GM12878 (cell line): ENCODE data around the gene HSP90AB1. TPM values are rescaled to one million over a fixed set of nuclear protein-coding genes. Genes with fewer than 3 reads are reported as not detected.

Experiments
- ATAC-seq: fragments of 200-7000 bp; cut with Tn5 transposase; 3 replicates; pipeline ENCODE4 v1.9.1; 2020; ENCODE audit warnings: mild to moderate bottlenecking, moderate library complexity
- BruUV-seq: library from RNA; stranded (reverse); fragments of 400-500 nt; replicated peaks from 2 replicates; lab custom pipeline; 2021; lab: Mats Ljungman, UMichigan
- CTCF ChIA-PET: fragments of 300-600 bp; sonication (Branson Sonifier 250); formaldehyde crosslinking; extraction: SDS; loops from one replicate; lab custom pipeline; 2021; ENCODE audit warnings: inconsistent platforms; lab: Yijun Ruan, JAX
- POLR2A ChIA-PET: fragments of 350-600 bp; formaldehyde crosslinking; extraction: SDS; loops from one replicate; lab custom pipeline; 2021; ENCODE audit warnings: inconsistent platforms; lab: Charles Lee
- RAD21 ChIA-PET: fragments of 300-600 bp; sonication (Branson Sonifier 250); formaldehyde crosslinking; loops from one replicate; lab custom pipeline; 2023; ENCODE audit warnings: antibody characterized with exemption; ENCODE audit not compliant: unreplicated experiment; lab: Charles Lee
- SMC1A ChIA-PET: fragments of 300-600 bp; sonication (Branson Sonifier 250); formaldehyde crosslinking; loops from one replicate; lab custom pipeline; 2023; ENCODE audit not compliant: unreplicated experiment, uncharacterized antibody; lab: Charles Lee
- DNase-seq: peaks from one replicate; pipeline ENCODE4 v3.0.0-alpha.2; 2011; ENCODE audit warnings: low read depth, low spot score
- FAIRE-seq: peaks from 3 replicates; lab custom pipeline; 2011; peaks lifted over from hg19 to GRCh38; lab: Jason Lieb, UNC
- H2AFZ ChIP-seq: 2 replicates; pipeline ENCODE4 v1.6.0; 2011; ENCODE audit warnings: low read depth, low read length, control low read depth; ENCODE audit not compliant: control insufficient read depth
- H3K27ac ChIP-seq: 2 replicates; pipeline ENCODE4 v1.5.1; 2011; ENCODE audit warnings: control low read depth; ENCODE audit not compliant: control insufficient read depth, insufficient read depth
- H3K27me3 ChIP-seq, 2 experiments: replicated peaks in 1 of 2; 2 replicates each; pipeline versions ENCODE4 v1.6.0 to v1.6.1; 2011; ENCODE audit warnings: low read length in 1 of 2; ENCODE audit not compliant: control insufficient read depth in 2 of 2, insufficient read depth in 2 of 2
- H3K36me3 ChIP-seq, 2 experiments: 2 replicates each; pipeline ENCODE4 v1.5.1; 2011; ENCODE audit warnings: low read length in 1 of 2; ENCODE audit not compliant: control insufficient read depth in 2 of 2, insufficient read depth in 2 of 2
- H3K4me1 ChIP-seq: 2 replicates; pipeline ENCODE4 v1.6.1; 2011; ENCODE audit warnings: mild to moderate bottlenecking, low read length, moderate library complexity, mixed read lengths; ENCODE audit not compliant: control insufficient read depth, insufficient read depth
- H3K4me2 ChIP-seq: 2 replicates; pipeline ENCODE4 v1.6.0; 2011; ENCODE audit warnings: control low read depth; ENCODE audit not compliant: control insufficient read depth, insufficient read depth
- H3K4me3 ChIP-seq: fragments of 200-600 bp; sonication (generic); 2 replicates; pipeline ENCODE4 v1.5.1; 2016
- H3K79me2 ChIP-seq: 2 replicates; pipeline ENCODE4 v1.6.0; 2011; ENCODE audit warnings: low read length; ENCODE audit not compliant: control insufficient read depth, insufficient read depth
- H3K9ac ChIP-seq: 2 replicates; pipeline ENCODE4 v1.8.0; 2011; ENCODE audit warnings: low read length, control low read depth, mixed read lengths; ENCODE audit not compliant: control insufficient read depth, insufficient read depth
- H3K9me3 ChIP-seq: replicated peaks from 3 replicates; pipeline ENCODE4 v1.5.1; 2011; ENCODE audit warnings: mild to moderate bottlenecking, low read length; ENCODE audit not compliant: control insufficient read depth, insufficient read depth
- H4K20me1 ChIP-seq: 2 replicates; pipeline ENCODE4 v1.6.0; 2011; ENCODE audit not compliant: control insufficient read depth, insufficient read depth
- CHD1 ChIP-seq: IDR thresholded peaks from 2 replicates; pipeline ENCODE4 v1.6.1; 2012; ENCODE audit warnings: low read depth, low read length, improper control_type of control experiment
- E2F4 ChIP-seq: IDR thresholded peaks from 2 replicates; pipeline ENCODE4 v1.6.1; 2012; ENCODE audit warnings: low read depth, low read length, improper control_type of control experiment
- EED ChIP-seq: sonication (generic); IDR thresholded peaks from 2 replicates; pipeline ENCODE4 v1.6.1; 2016; ENCODE audit warnings: antibody characterized with exemption, low read depth
- IKZF1 ChIP-seq: fragments of 450-650 bp; conservative IDR thresholded peaks from 2 replicates; pipeline ENCODE4 v1.6.1; 2017; ENCODE audit warnings: antibody characterized with exemption, mild to moderate bottlenecking
- IKZF2 ChIP-seq, 2 experiments: fragments of 450-650 bp; IDR thresholded peaks; 2 replicates each; pipeline ENCODE4 v1.6.1; 2017; ENCODE audit warnings: mild to moderate bottlenecking in 2 of 2, moderate library complexity in 2 of 2
- MLLT1 ChIP-seq: fragments of 450-650 bp; IDR thresholded peaks from 2 replicates; pipeline ENCODE4 v1.6.1; 2016; ENCODE audit warnings: mild to moderate bottlenecking
- MTA2 ChIP-seq: fragments of 450-650 bp; IDR thresholded peaks from 2 replicates; pipeline ENCODE4 v1.6.1; 2016; ENCODE audit warnings: low read depth, mild to moderate bottlenecking, moderate library complexity
- NFYA ChIP-seq: IDR thresholded peaks from 2 replicates; pipeline ENCODE4 v1.6.1; 2011; ENCODE audit warnings: low read depth, mild to moderate bottlenecking, low read length, improper control_type of control experiment, borderline replicate concordance
- PKNOX1 ChIP-seq: fragments of 450-650 bp; IDR thresholded peaks from 2 replicates; pipeline ENCODE4 v1.6.1; 2016; ENCODE audit warnings: mild to moderate bottlenecking
- POLR2A ChIP-seq: IDR thresholded peaks from 2 replicates; pipeline ENCODE4 v1.6.1; 2011; ENCODE audit warnings: low read depth, mild to moderate bottlenecking, low read length
- POLR2AphosphoS5 ChIP-seq: IDR thresholded peaks from 2 replicates; pipeline ENCODE4 v1.6.1; 2011; ENCODE audit warnings: mild to moderate bottlenecking, low read length, inconsistent platforms
- SMARCA5 ChIP-seq: fragments of 450-650 bp; IDR thresholded peaks from 2 replicates; pipeline ENCODE4 v1.6.1; 2017; ENCODE audit warnings: mild to moderate bottlenecking
- STAT1 ChIP-seq: fragments of 450-650 bp; conservative IDR thresholded peaks from 2 replicates; pipeline ENCODE4 v1.6.1; 2014; ENCODE audit warnings: antibody characterized with exemption, mild to moderate bottlenecking
- USF2 ChIP-seq: IDR thresholded peaks from 2 replicates; pipeline ENCODE4 v1.6.1; 2011; ENCODE audit warnings: low read depth, low read length, improper control_type of control experiment, borderline replicate concordance
- ZBTB11 ChIP-seq: fragments of 450-650 bp; formaldehyde crosslinking; IDR thresholded peaks from 2 replicates; pipeline ENCODE4 v1.5.0; 2022; ENCODE audit warnings: mild to moderate bottlenecking, missing genetic modification characterization
- ZNF622 ChIP-seq: fragments of 450-650 bp; IDR thresholded peaks from 2 replicates; pipeline ENCODE4 v1.6.1; 2017; ENCODE audit warnings: mild to moderate bottlenecking, inconsistent platforms
- WGBS: methylation state at CpG from one replicate; pipeline ENCODE4 v1.1.6; 2016; ENCODE audit warnings: low lambda C conversion rate; ENCODE audit not compliant: insufficient replicate concordance, insufficient coverage; ENCODE audit errors: missing lambda C conversion rate; 5-methylcytosine and 5-hydroxymethylcytosine counted together
- in situ Hi-C: fragments of 300-500 bp; cut with MboI; formaldehyde crosslinking; loops from 9 replicates; pipeline ENCODE4 v1.14.3; 2018; ENCODE audit warnings: mixed read lengths
- intact Hi-C: fragments of 100-400 bp; cut with micrococcal nuclease; formaldehyde crosslinking; loops from one replicate; pipeline ENCODE4 v1.14.2; 2022; ENCODE audit not compliant: unreplicated experiment
- polyA plus RNA-seq, 11 experiments: library from polyadenylated mRNA; depleted of rRNA in 4 of 11; unstranded in 6 of 11; stranded (reverse) in 5 of 11; fragments of >200 nt; fragmentation: Nextera tagmentation in 4 of 11; fragmentation: Illumina TruSeq in 1 of 11; extraction: Ambion mirVana in 4 of 11; extraction: Trizol in 1 of 11; gene quantifications; 1 replicate in 1 of 11; 2 replicates in 10 of 11; pipeline versions ENCODE4 v1.2.1 to v1.2.3, GENCODE V29; 2011 to 2016; ENCODE audit warnings: inconsistent platforms in 2 of 11, missing spikeins in 2 of 11, low read depth in 1 of 11
- total RNA-seq, 4 experiments: library from RNA; depleted of rRNA in 3 of 4; stranded (reverse); fragments of >200 nt in 3 of 4; fragmentation: Illumina TruSeq in 1 of 4; extraction: Trizol in 1 of 4; gene quantifications; 2 replicates each; pipeline versions ENCODE4 v1.2.1 to v1.2.3, GENCODE V29; 2013 to 2021

Gene HSP90AB1
- total and polyA plus RNA-seq, 10 of the 15 experiments (the other 5 are each of a cell fraction or from before 2014, with no cell fraction given) = 988 to 1,682 (median 1,146) TPM

- ATAC-seq (peak; percentile 28; the same call in 1 of the 3 replicates), FAIRE-seq (no peak), DNase-seq (no peak)
- intact Hi-C loops = no loop called here
- ChIA-PET CTCF (interaction anchor here (1.5 kb wide), 1 partner anchor 15 kb away, joined by 5 read pairs; the partner anchor contains the start of gene AARS2), POLR2A (no interaction called here), RAD21 (no interaction called here), SMC1A (no interaction called here)
- Histone ChIP-seq H3K27ac (no peak overlapping the region), H3K4me2 (no peak overlapping the region), H3K4me1 (no peaks in the 10 kb centered on the region), H3K36me3 (peaks cover 0 to 16% of the 10 kb centered on the region in 2 experiments; a peak in 2 of 4 replicates), H3K79me2 (no peaks in the 10 kb centered on the region), H4K20me1 (no peaks in the 10 kb centered on the region), H3K27me3 (peaks cover 9 to 11% of the 10 kb centered on the region in 2 experiments), H2AFZ (no peak overlapping the region), H3K9me3 (no peaks in the 10 kb centered on the region), H3K4me3 (no peak overlapping the region), H3K9ac (no peak overlapping the region)
- WGBS = 75% methylated on average over 20 of the region's 20 CpGs
- BruUV-seq = no TSS peak
- in situ Hi-C loops = no loop called here
- TF ChIP-seq SMARCA5 (no peak), E2F4 (no peak), STAT1 (no peak), NFYA (no peak), ZNF622 (no peak), IKZF2 (IDR thresholded peaks at IDR 0.05) (no peak), POLR2AphosphoS5 (no peak), IKZF1 (no peak), ZBTB11 (no peak), MTA2 (no peak), MLLT1 (no peak), POLR2A (no peak; the same call in 1 of the 2 replicates), USF2 (no peak), PKNOX1 (no peak), EED (no peak), CHD1 (no peak)
These were observed 51.3 kb downstream of the HSP90AB1 start for GRCh38 chr6:44298055-44298803.
